Liver (tissue), 9 donors: ENCODE results near the gene CDKN2B-AS1. TPM values are rescaled to one million over a fixed set of nuclear protein-coding genes. Genes with fewer than 3 reads are reported as not detected.

ENCODE experiments used
- DNase-seq: peaks from one replicate; pipeline ENCODE4 v3.0.0-alpha.2; 2017; ENCODE audit warnings: low spot score
- H3K27ac ChIP-seq, 2 donors: one replicate each; pipeline ENCODE4 v1.7.0; 2013; ENCODE audit warnings: inconsistent platforms in 2 of 2, low read length in 2 of 2, control low read depth in 1 of 2, low read depth in 1 of 2, mild to moderate bottlenecking in 1 of 2
- H3K27me3 ChIP-seq, 4 donors: one replicate each; pipeline versions ENCODE4 v1.6.1 to v1.7.0; 2013; ENCODE audit warnings: low read length in 3 of 4, inconsistent platforms in 1 of 4, mild to moderate bottlenecking in 1 of 4, moderate library complexity in 1 of 4; ENCODE audit not compliant: control insufficient read depth in 4 of 4, insufficient read depth in 4 of 4
- H3K36me3 ChIP-seq, 4 donors: one replicate each; pipeline versions ENCODE4 v1.6.1 to v1.7.0; 2013; ENCODE audit warnings: low read length in 3 of 4, mild to moderate bottlenecking in 3 of 4, low read depth in 1 of 4, moderate library complexity in 1 of 4; ENCODE audit not compliant: control insufficient read depth in 4 of 4, insufficient read depth in 3 of 4
- H3K4me1 ChIP-seq, 4 donors: one replicate each; pipeline versions ENCODE4 v1.6.1 to v1.7.0; 2013; ENCODE audit warnings: low read length in 3 of 4, mild to moderate bottlenecking in 3 of 4, moderate library complexity in 1 of 4; ENCODE audit not compliant: control insufficient read depth in 4 of 4, insufficient read depth in 4 of 4
- H3K4me3 ChIP-seq, 3 donors: one replicate each; pipeline versions ENCODE4 v1.6.1 to v1.7.0; 2013; ENCODE audit warnings: low read length in 3 of 3, control low read depth in 1 of 3, low read depth in 1 of 3, mild to moderate bottlenecking in 1 of 3
- H3K9ac ChIP-seq, 2 donors: one replicate each; pipeline ENCODE4 v1.7.0; 2013; ENCODE audit warnings: low read length in 2 of 2, mild to moderate bottlenecking in 2 of 2, moderate library complexity in 2 of 2, control low read depth in 1 of 2, low read depth in 1 of 2
- H3K9me3 ChIP-seq, 4 donors: one replicate each; pipeline versions ENCODE4 v1.6.1 to v1.7.0; 2013; ENCODE audit warnings: low read length in 3 of 4; ENCODE audit not compliant: control insufficient read depth in 4 of 4
- EGR1 ChIP-seq, 2 donors: IDR thresholded peaks; 2 replicates each; pipeline ENCODE4 v1.6.1; 2016 to 2018; ENCODE audit warnings: antibody characterized with exemption in 2 of 2, low read depth in 2 of 2
- FOXA1 ChIP-seq: IDR thresholded peaks from 2 replicates; pipeline ENCODE4 v1.6.1; 2016; ENCODE audit warnings: antibody characterized with exemption
- FOXA2 ChIP-seq: IDR thresholded peaks from 2 replicates; pipeline ENCODE4 v1.6.1; 2016; ENCODE audit warnings: antibody characterized with exemption
- GABPA ChIP-seq, 2 donors: IDR thresholded peaks in 1 of 2; conservative IDR thresholded peaks in 1 of 2; 2 replicates each; pipeline ENCODE4 v1.6.1; 2016; ENCODE audit warnings: antibody characterized with exemption in 2 of 2, mild to moderate bottlenecking in 1 of 2, moderate library complexity in 1 of 2
- HNF4A ChIP-seq, 2 donors: conservative IDR thresholded peaks; 2 replicates each; pipeline ENCODE4 v1.6.1; 2016; ENCODE audit warnings: antibody characterized with exemption in 2 of 2, mild to moderate bottlenecking in 2 of 2
- HNF4G ChIP-seq: IDR thresholded peaks from 2 replicates; pipeline ENCODE4 v1.6.1; 2016; ENCODE audit warnings: antibody characterized with exemption
- JUND ChIP-seq, 2 donors: IDR thresholded peaks; 2 replicates each; pipeline ENCODE4 v1.6.1; 2016; ENCODE audit warnings: antibody characterized with exemption in 2 of 2
- NR2F2 ChIP-seq: IDR thresholded peaks from 2 replicates; pipeline ENCODE4 v1.6.1; 2016; ENCODE audit warnings: antibody characterized with exemption
- RAD21 ChIP-seq, 2 donors: IDR thresholded peaks; 2 replicates each; pipeline ENCODE4 v1.6.1; 2016; ENCODE audit warnings: antibody characterized with exemption in 2 of 2, mild to moderate bottlenecking in 2 of 2
- RXRA ChIP-seq, 2 donors: IDR thresholded peaks; 2 replicates each; pipeline ENCODE4 v1.6.1; 2017 to 2018; ENCODE audit warnings: antibody characterized with exemption in 2 of 2, mild to moderate bottlenecking in 1 of 2
- SP1 ChIP-seq: IDR thresholded peaks from 2 replicates; pipeline ENCODE4 v1.6.1; 2018; ENCODE audit warnings: antibody characterized with exemption, mild to moderate bottlenecking
- TAF1 ChIP-seq: conservative IDR thresholded peaks from 2 replicates; pipeline ENCODE4 v1.6.1; 2016; ENCODE audit warnings: antibody characterized with exemption, mild to moderate bottlenecking
- YY1 ChIP-seq: IDR thresholded peaks from 2 replicates; pipeline ENCODE4 v1.6.1; 2016; ENCODE audit warnings: antibody characterized with exemption, mild to moderate bottlenecking
- WGBS: extraction: QIAGEN DNeasy Blood & Tissue Kit; methylation state at CpG from one replicate; pipeline ENCODE4 v1.1.7; 2013; 5-methylcytosine and 5-hydroxymethylcytosine counted together
- polyA plus RNA-seq, 2 donors: library from polyadenylated mRNA; stranded (reverse) in 1 of 2; unstranded in 1 of 2; fragments of 200-250 nt in 1 of 2; fragments of >200 nt in 1 of 2; fragmentation: Nextera tagmentation in 1 of 2; extraction: Ambion mirVana in 1 of 2; gene quantifications; one replicate each; pipeline versions ENCODE4 v1.2.1 to v1.2.3, GENCODE V29; 2013 to 2015
- total RNA-seq, 2 donors: library from RNA; depleted of rRNA; stranded (reverse); fragments of >200 nt; gene quantifications; one replicate each; pipeline ENCODE4 v1.2.3, GENCODE V29; 2014
- TF ChIP-seq, protein P1 (sequence below): IDR thresholded peaks from 2 replicates; pipeline ENCODE4 v1.6.1; 2016; ENCODE audit warnings: antibody characterized with exemption
- TF ChIP-seq, protein P2 (sequence below): IDR thresholded peaks from 2 replicates; pipeline ENCODE4 v1.6.1; 2016; ENCODE audit warnings: antibody characterized with exemption
- TF ChIP-seq, protein P3 (sequence below): fragments of 150-350 bp; IDR thresholded peaks from 2 replicates; pipeline ENCODE4 v1.5.1; 2017; ENCODE audit warnings: improper control_type of control experiment, low read depth, low read length; ENCODE audit not compliant: missing input control
- TF ChIP-seq, protein P4 (sequence below): IDR thresholded peaks from 2 replicates; pipeline ENCODE4 v1.6.1; 2016; ENCODE audit warnings: antibody characterized with exemption
- donor health status: healthy.
- donor health status: healthy.
- donor health status: healthy.
- donor health status: healthy.
- donor health status: healthy.

CDKN2B-AS1 gene
- total and polyA plus RNA-seq, 4 donors: 0.08 to 0.42 TPM; not detected in 2

DNA sequence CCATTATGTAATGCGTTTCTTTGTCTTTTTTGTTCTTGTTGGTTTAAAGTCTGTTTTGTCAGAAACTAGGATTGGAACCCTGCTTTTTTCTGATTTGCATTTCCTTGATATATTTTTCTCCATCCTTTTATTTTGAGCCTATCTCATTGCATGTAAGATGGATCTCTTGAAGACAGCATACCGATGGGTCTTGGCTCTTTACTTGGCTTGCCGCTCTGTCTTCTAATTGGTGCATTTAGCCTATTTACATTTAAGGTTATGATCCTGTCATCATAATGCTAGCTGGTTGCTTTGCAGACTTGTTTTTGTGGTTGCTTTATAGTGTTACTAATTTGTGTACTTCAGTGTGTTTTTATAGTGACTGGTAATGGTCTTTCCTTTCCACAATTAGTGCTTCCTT is 27.8 kb downstream of the CDKN2B-AS1 start:
- Histone ChIP-seq H3K27me3 (no peaks in the 10 kb centered on the region), H3K36me3 (no peaks in the 10 kb centered on the region), H3K9ac (no peak overlapping the region), H3K9me3 (peaks cover 0 to 2% (median 0%) of the 10 kb centered on the region in 4 donors), H3K27ac (no peak overlapping the region), H3K4me3 (no peak overlapping the region), H3K4me1 (no peaks in the 10 kb centered on the region)
- TF ChIP-seq FOXA1 (no peak), RXRA (IDR thresholded peaks at IDR 0.05) (no peak), NR2F2 (no peak), EGR1 (IDR thresholded peaks at IDR 0.05; ENCODE audit: low read depth in 2 of 2) (no peak), FOXA2 (no peak), GABPA (IDR thresholded peaks at IDR 0.05 in 1 of 2, conservative IDR thresholded peaks at IDR 0.05 in 1 of 2) (no peak), HNF4A (conservative IDR thresholded peaks at IDR 0.05) (no peak), RAD21 (IDR thresholded peaks at IDR 0.05) (no peak), JUND (IDR thresholded peaks at IDR 0.05) (no peak), TAF1 (no peak), YY1 (no peak), SP1 (no peak)
- TF ChIP-seq, protein P1, sequence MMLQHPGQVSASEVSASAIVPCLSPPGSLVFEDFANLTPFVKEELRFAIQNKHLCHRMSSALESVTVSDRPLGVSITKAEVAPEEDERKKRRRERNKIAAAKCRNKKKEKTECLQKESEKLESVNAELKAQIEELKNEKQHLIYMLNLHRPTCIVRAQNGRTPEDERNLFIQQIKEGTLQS: no peak
- TF ChIP-seq, protein P2, sequence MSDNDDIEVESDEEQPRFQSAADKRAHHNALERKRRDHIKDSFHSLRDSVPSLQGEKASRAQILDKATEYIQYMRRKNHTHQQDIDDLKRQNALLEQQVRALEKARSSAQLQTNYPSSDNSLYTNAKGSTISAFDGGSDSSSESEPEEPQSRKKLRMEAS: no peak
- TF ChIP-seq, protein P3, sequence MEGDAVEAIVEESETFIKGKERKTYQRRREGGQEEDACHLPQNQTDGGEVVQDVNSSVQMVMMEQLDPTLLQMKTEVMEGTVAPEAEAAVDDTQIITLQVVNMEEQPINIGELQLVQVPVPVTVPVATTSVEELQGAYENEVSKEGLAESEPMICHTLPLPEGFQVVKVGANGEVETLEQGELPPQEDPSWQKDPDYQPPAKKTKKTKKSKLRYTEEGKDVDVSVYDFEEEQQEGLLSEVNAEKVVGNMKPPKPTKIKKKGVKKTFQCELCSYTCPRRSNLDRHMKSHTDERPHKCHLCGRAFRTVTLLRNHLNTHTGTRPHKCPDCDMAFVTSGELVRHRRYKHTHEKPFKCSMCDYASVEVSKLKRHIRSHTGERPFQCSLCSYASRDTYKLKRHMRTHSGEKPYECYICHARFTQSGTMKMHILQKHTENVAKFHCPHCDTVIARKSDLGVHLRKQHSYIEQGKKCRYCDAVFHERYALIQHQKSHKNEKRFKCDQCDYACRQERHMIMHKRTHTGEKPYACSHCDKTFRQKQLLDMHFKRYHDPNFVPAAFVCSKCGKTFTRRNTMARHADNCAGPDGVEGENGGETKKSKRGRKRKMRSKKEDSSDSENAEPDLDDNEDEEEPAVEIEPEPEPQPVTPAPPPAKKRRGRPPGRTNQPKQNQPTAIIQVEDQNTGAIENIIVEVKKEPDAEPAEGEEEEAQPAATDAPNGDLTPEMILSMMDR: no peak
- TF ChIP-seq, protein P4, sequence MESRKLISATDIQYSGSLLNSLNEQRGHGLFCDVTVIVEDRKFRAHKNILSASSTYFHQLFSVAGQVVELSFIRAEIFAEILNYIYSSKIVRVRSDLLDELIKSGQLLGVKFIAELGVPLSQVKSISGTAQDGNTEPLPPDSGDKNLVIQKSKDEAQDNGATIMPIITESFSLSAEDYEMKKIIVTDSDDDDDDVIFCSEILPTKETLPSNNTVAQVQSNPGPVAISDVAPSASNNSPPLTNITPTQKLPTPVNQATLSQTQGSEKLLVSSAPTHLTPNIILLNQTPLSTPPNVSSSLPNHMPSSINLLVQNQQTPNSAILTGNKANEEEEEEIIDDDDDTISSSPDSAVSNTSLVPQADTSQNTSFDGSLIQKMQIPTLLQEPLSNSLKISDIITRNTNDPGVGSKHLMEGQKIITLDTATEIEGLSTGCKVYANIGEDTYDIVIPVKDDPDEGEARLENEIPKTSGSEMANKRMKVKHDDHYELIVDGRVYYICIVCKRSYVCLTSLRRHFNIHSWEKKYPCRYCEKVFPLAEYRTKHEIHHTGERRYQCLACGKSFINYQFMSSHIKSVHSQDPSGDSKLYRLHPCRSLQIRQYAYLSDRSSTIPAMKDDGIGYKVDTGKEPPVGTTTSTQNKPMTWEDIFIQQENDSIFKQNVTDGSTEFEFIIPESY: no peak
- WGBS: 95% methylated on average over 3 of the region's 3 CpGs
- no peak for DNase-seq

DNA sequence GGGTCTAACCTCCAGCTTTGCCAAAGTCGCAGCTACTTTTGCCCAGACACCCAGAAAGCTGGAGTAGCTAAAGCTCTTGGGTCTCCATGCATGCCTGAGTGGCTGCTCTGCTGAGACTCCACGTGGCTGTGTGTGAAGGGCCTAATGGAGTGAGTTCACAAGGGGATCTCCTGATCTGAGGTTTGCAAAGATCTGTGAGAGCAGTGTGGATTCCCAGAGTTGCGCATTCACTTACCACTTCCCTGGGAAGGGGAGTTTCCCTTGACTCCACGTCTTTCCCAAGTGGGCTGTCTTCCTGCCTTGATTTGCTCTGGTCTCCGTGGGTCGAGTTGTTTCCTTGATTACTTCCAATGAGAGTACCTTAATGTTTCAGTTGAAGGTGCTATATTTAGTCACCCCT is 32.1 kb downstream of the CDKN2B-AS1 start:
- no peak overlapping the region for H3K4me3 ChIP-seq
- WGBS: 68% methylated on average over 6 of the region's 6 CpGs
- no peak overlapping the region for H3K27ac ChIP-seq
- no peaks in the 10 kb centered on the region for H3K36me3 ChIP-seq
- TF ChIP-seq SP1 (no peak), NR2F2 (no peak), GABPA (IDR thresholded peaks at IDR 0.05 in 1 of 2, conservative IDR thresholded peaks at IDR 0.05 in 1 of 2) (no peak), HNF4G (no peak), HNF4A (conservative IDR thresholded peaks at IDR 0.05) (no peak), FOXA1 (no peak)
- TF ChIP-seq, protein P3: no peak
- TF ChIP-seq, protein P4: no peak
- TF ChIP-seq, protein P2: no peak
- H3K9ac ChIP-seq: no peak overlapping the region
- peaks cover 0 to 2% (median 0%) of the 10 kb centered on the region in 4 donors for H3K9me3 ChIP-seq
- H3K27me3 ChIP-seq: no peaks in the 10 kb centered on the region
- H3K4me1 ChIP-seq: peaks cover 0 to 2% (median under 1%) of the 10 kb centered on the region in 4 donors
- DNase-seq: no peak
